ENCODE results near the gene ABCD1. TPM values are rescaled to one million over a fixed set of nuclear protein-coding genes. Genes with fewer than 3 reads are reported as not detected.
"Not testable (repeated sequence)": the region's sequence is repeated elsewhere in the genome, so short reads cannot be mapped to it uniquely, and the experiment has no call there.

ABCD1 gene
- total RNA-seq, result 10 to 100 TPM; 16.5 to 17.6 TPM

DNA sequence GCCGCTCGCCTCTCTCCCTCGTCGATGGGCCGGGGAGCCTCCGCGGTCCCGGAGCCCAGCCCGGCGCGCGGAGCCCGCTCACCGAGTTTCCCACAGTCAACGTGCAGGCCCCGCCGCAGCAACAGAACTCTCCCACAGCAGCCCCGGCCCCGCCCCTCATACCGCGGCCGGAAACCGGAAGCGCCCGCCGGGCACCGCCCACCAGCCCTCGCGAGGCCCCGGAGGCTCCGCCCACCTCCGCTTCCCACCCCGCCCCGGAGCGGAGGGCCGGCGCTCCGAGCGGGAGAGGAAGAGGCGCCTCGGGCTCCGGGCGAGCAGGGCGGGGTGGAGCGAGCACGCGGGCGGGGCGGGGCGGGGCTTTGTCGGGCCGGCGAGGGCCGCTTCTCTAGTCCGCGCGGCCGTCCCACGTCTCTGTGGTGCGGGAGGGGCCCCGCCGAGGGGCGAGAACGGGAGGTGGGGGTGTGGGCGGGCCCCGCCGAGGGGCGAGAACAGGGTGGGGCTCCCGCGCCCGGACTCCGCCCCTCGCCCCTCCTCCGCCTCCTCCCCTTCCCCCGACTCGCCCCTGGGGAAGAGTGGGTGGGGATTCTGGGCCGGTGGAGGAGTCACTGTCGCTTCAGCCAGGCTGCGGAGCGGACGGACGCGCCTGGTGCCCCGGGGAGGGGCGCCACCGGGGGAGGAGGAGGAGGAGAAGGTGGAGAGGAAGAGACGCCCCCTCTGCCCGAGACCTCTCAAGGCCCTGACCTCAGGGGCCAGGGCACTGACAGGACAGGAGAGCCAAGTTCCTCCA is at the start of gene ABCD1, which contains the start of gene BCAP31:
Gene ABCD1, plus strand, starts transcription at position 605 of the 787 bp plus-strand sequence. CDS start 411 bp downstream, outside the sequence.
Gene BCAP31, minus strand, starts transcription at position 136 of the 787 bp plus-strand sequence. CDS start 1,143 bp downstream, outside the sequence.
- Mint-ChIP-seq H3K4me3 (peak within 1 kb of the TSS; percentile 89), H3K27ac (peak within 1 kb of the TSS; percentile 84), H3K9me3 (no peaks in the 10 kb centered on the region), H3K27me3 (no peaks in the 10 kb centered on the region), H3K4me1 (peaks cover 29% of the 10 kb centered on the region), H3K36me3 (ENCODE audit: low read depth) (peaks cover 27% of the 10 kb centered on the region)
- DNase-seq, result peak; percentile 91
- POLR2A ChIA-PET, result no interaction called here
- CTCF ChIA-PET, result interaction anchor here (0.6 kb wide), 1 partner anchor 260 kb away, joined by 3 read pairs; no protein-coding TSS in a partner anchor

DNA sequence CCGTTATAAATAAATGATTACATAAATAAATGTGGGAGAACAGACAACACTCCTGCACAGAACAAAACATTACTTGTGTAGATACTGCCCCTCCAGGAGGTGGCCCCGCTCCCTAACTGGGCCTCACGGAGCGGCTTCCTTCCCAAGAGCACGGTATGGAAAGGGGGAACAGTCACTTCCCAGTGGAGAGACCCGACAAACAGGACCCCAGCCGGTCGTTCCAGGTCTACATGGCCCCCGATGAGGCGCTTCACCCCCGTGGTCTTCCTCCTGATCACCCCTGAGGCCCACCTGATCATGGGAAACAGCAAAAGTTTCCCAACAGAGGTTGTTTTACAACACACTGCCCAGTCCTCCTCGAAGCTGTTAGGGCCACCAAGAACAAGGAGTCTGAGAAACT is 43.5 kb upstream of the ABCD1 start:
- Mint-ChIP-seq H3K4me1 (no peaks in the 10 kb centered on the region), H3K4me3 (no peak overlapping the region), H3K36me3 (ENCODE audit: low read depth) (no peaks in the 10 kb centered on the region), H3K27ac (no peak overlapping the region), H3K27me3 (peaks cover 10% of the 10 kb centered on the region), H3K9me3 (no peaks in the 10 kb centered on the region)
- POLR2A ChIA-PET, result no interaction called here
- DNase-seq, result no peak
- CTCF ChIA-PET, result no interaction called here

DNA sequence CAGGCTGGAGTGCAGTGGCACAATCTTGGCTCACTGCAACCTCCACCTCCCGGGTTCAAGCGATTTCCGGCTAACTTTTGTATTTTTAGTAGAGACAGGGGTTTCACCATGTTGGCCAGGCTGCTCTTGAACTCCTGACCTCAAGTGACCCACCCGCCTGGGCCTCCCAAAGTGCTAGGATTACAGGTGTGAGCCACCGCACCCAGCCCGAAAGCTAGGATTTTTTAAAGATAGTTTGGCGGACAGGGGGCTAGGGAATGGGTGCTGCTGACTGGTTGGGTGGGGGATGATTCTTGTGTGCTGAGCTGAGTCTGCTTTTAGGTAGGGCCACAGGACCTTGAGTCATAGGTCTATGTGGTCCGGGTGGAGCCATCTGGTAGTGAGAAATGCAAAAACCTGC is 41.2 kb upstream of the ABCD1 start:
- not testable (repeated sequence) for H3K27ac Mint-ChIP-seq

DNA sequence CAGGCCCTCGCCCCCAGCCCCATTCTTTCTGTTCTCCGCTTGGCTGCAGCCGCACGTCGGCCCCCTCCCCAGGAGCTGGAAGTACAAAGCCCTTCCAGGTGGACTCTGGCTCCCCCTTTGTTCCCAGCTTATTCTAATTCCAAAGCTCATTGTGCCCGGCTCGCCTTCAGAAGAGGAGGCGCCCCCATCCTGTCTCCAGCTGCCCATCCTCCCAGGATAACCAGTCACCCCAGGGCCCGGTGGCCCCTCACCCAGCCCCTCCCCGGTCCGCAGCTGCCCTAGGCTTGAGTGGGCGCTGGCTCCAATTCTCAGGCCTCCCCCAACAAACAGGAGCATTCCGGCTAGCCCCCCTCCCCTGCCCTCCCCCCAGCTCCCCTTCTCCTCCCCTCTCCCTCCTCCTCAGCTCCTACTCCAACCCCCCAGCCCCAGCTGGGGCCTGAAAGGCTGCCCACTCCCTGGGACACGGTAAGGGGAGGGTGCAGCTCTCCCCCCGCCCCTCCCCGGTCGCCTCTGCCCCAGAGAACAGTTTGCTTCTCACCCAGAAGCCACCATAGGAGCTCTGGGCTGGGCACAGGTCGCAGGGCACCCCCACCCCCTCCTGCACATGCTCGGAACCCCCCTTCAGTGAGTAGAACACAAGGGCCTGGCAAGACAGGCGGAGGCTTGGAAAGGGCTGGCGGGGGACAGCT is 40.0 kb upstream of the ABCD1 start:
- ChIA-PET POLR2A (no interaction called here), CTCF (interaction anchor here (0.9 to 1.1 kb wide), 2 partner anchors 18 to 24 kb away, joined by 4 to 5 read pairs; no protein-coding TSS in a partner anchor)
- Mint-ChIP-seq H3K36me3 (ENCODE audit: low read depth) (no peaks in the 10 kb centered on the region), H3K4me3 (no peak overlapping the region), H3K4me1 (no peaks in the 10 kb centered on the region), H3K9me3 (no peaks in the 10 kb centered on the region), H3K27ac (no peak overlapping the region), H3K27me3 (peaks cover 14% of the 10 kb centered on the region)
- no peak for DNase-seq

More for the DNA sequence above, 41.2 kb upstream of the ABCD1 start:
- H3K36me3 Mint-ChIP-seq (ENCODE audit: low read depth); H3K9me3 Mint-ChIP-seq; H3K4me3 Mint-ChIP-seq; POLR2A ChIA-PET; DNase-seq; H3K4me1 Mint-ChIP-seq: not testable (repeated sequence)
- CTCF ChIA-PET, result interaction anchor here (1.1 kb wide), 1 partner anchor 25 kb away, joined by 4 read pairs; no protein-coding TSS in a partner anchor
- peaks cover 14% of the 10 kb centered on the region for H3K27me3 Mint-ChIP-seq

DNA sequence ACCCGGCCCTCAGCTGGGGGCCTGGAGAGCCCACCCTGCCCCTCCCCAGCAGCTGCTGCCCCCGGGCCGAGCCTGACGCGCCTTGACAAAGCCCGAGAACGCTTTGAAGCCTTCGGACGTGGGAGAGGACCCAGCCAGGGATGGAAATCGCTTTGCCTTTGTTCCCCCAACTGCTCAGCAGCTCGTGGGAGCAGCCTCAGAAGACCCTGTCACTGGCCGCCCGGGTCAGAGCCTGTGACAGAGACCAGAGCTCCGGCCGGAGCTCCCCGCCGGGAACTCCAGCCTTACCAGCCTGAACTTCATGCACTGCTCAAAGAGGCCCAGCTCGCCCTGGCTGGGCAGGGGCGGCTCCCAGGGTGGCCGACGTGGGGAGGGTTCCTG is 39.5 kb upstream of the ABCD1 start:
- H3K9me3 Mint-ChIP-seq, result no peaks in the 10 kb centered on the region
- ChIA-PET POLR2A (no interaction called here), CTCF (interaction anchor here (0.6 to 0.9 kb wide), 2 partner anchors 18 to 32 kb away, joined by 3 to 5 read pairs; no protein-coding TSS in a partner anchor)
- H3K27me3 Mint-ChIP-seq, result peaks cover 11% of the 10 kb centered on the region
- H3K4me3 Mint-ChIP-seq, result no peak overlapping the region
- H3K4me1 Mint-ChIP-seq, result no peaks in the 10 kb centered on the region
- H3K36me3 Mint-ChIP-seq (ENCODE audit: low read depth), result no peaks in the 10 kb centered on the region
- H3K27ac Mint-ChIP-seq, result no peak overlapping the region
- DNase-seq, result no peak

DNA sequence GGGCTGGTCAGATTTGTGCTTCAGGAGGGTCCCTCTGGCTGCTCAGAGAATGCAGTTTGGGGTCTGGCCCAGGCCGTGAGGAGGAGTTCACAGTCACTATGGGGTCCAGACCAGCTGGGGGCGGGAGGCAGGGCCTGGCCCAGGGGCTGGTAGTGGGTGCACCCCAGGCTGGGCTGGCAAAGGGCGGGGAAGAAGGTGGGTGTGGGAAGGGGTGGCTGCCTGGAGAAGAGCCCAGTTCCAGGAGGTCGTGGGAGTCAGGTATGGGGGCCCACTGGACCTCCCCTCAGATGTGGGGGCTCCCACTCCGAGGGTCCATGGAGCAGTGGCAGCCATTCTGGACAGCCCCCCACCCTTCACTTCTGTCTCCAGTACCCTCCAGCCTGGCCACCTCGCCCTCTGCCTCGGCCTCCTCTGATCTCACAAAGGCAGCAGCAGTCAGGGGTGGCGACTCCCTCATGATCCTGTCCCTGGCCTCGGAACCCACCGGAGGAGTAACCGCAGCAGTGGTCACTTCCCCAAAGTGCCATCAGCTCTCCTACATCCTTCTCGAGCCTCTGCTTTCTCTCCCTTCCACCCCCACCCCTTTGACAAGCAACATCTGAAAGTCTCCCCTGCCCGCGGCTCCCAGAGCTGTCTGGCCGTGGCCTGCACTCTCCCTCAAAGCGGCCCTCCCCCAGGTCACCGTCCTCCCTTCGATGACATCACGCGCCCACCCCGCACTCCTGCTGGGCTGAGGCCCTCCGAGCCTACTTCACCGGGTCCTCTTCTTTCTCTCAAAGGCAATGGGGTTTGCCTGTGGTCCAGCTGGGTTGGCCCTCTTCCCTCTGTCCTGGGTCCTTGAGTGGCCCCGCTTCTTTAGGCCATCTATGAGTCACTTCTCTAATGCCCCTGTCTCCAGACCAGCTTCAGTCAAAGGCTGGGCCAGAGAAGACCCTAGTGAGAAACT is 38.6 kb upstream of the ABCD1 start:
- no peak overlapping the region for H3K4me3 Mint-ChIP-seq

DNA sequence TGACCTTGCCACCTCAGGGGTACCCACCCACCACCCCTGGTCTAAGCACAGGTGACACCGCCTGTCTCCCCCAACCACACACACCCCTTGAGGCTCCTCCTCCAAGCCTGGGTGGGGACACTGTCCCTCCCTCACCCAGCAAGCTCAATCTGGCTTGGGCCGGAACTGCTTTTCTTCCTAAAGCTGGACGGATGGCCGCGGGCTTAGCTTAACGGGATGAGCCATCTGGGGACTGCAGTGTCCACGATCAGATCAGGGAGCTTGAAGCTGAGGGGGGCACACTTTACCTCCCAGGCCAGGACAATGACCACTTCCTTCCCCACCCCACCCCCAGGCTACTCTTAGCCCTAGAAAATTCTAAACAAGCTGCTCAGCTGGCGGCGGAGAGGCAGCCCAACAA is 37.9 kb upstream of the ABCD1 start:
- CTCF ChIA-PET, result interaction anchor here (1.0 kb wide), 1 partner anchor 18 kb away, joined by 4 read pairs; no protein-coding TSS in a partner anchor
- no peak for DNase-seq
- Mint-ChIP-seq H3K9me3 (no peaks in the 10 kb centered on the region), H3K4me1 (no peaks in the 10 kb centered on the region), H3K36me3 (ENCODE audit: low read depth) (no peaks in the 10 kb centered on the region), H3K27me3 (peaks cover 9% of the 10 kb centered on the region), H3K4me3 (no peak overlapping the region), H3K27ac (no peak overlapping the region)
- POLR2A ChIA-PET, result no interaction called here

More for the DNA sequence above, 38.6 kb upstream of the ABCD1 start:
- Mint-ChIP-seq H3K27ac (no peak overlapping the region), H3K9me3 (no peaks in the 10 kb centered on the region), H3K36me3 (ENCODE audit: low read depth) (no peaks in the 10 kb centered on the region), H3K27me3 (peaks cover 9% of the 10 kb centered on the region), H3K4me1 (no peaks in the 10 kb centered on the region)
- DNase-seq, result no peak
- ChIA-PET POLR2A (no interaction called here), CTCF (interaction anchor here (0.6 kb wide), 1 partner anchor 31 kb away, joined by 3 read pairs; no protein-coding TSS in a partner anchor)

DNA sequence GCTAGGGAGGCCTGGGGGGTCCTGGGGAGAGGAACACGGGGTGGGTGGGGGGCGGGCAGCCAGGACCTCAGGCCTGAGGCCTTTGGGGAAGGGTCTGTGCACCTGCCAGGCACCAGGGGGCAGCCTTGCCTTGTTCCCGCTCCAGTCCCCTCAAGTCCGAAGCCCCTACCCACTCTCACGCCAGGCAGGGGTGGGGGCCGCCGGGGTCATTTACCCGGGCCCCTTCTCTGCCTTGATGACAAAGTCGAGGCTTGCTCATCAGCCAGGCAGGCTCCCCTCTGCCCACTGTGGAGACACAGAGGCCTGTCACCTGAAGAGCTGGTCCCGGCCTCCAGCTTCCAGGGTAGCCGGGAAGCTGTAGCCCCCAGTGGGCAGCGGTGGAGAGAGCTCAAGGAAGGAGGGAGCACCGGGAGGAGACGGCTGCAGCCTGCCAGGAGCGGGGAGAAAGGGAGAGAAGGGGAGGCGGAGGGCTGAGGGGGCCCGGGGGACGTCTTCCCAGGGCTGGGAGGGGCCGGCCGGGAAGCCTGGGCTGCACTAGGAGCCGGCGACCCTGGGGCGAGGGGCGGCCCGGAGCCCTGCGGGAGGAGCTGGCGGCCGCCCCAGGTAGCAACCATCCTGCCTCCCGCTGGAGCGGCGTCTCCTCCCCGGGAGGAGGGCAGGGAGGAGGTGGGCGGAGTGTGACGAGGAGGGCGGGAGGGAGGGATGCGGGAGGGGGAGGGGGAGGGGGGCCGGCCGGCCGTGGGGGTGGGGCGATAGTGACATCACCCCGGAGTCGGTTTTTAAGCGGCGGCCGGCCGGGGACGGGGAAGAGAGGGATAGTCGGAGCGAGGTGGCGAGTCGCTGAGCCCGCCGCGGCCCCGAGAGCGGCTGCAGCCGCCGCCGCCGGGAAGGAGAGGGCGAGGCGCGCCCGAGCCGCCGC is 37.3 kb upstream of the ABCD1 start, which contains the start of gene SLC6A8:
Gene SLC6A8, plus strand, starts transcription at position 806 of the 919 bp plus-strand sequence. CDS start 649 bp downstream, outside the sequence.
- Mint-ChIP-seq H3K9me3 (no peaks in the 10 kb centered on the region), H3K27me3 (peaks cover 9% of the 10 kb centered on the region), H3K36me3 (ENCODE audit: low read depth) (no peaks in the 10 kb centered on the region), H3K4me1 (no peaks in the 10 kb centered on the region), H3K4me3 (peak within 1 kb of the TSS; percentile 58), H3K27ac (no peak within 1 kb of the TSS)
- POLR2A ChIA-PET, result no interaction called here
- CTCF ChIA-PET, result interaction anchor here (1.0 kb wide), 1 partner anchor 18 kb away, joined by 4 read pairs; no protein-coding TSS in a partner anchor
- peak; percentile 39 for DNase-seq

DNA sequence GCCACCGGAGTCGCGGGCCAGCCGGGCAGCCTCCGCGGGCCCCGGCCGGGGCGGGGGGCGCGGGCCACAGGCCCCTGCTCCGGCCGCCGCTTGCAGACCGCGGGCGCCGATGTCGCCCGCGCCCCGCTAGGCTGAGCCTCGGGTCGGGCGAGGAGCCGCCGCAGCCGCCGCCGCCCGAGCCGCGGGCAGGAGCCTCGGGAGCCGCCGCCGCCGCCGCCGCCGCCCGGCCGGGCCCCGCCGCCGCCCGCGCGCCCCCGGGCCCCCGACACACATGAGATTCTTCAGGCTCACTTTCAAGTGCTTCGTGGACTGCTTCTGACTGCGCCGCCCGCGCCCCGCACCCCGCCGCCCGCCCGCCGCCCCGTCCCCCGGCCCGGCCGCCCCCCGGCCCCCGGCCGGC is 36.6 kb upstream of the ABCD1 start:
- Mint-ChIP-seq H3K4me1 (no peaks in the 10 kb centered on the region), H3K27me3 (peaks cover 9% of the 10 kb centered on the region), H3K36me3 (ENCODE audit: low read depth) (no peaks in the 10 kb centered on the region), H3K4me3 (no peak overlapping the region), H3K27ac (no peak overlapping the region), H3K9me3 (no peaks in the 10 kb centered on the region)
- CTCF ChIA-PET, result no interaction called here
- no peak for DNase-seq
- POLR2A ChIA-PET, result no interaction called here

DNA sequence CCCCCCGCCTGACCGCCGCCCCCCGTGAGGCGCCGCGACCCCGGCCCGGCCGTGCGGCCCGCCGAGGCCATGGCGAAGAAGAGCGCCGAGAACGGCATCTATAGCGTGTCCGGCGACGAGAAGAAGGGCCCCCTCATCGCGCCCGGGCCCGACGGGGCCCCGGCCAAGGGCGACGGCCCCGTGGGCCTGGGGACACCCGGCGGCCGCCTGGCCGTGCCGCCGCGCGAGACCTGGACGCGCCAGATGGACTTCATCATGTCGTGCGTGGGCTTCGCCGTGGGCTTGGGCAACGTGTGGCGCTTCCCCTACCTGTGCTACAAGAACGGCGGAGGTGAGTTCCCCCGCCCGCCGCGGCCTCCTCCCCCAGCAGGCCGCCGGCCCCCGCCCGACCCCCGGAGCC is 36.1 kb upstream of the ABCD1 start:
- POLR2A ChIA-PET, result no interaction called here
- Mint-ChIP-seq H3K27ac (no peak overlapping the region), H3K36me3 (ENCODE audit: low read depth) (no peaks in the 10 kb centered on the region), H3K27me3 (peaks cover 9% of the 10 kb centered on the region), H3K4me3 (no peak overlapping the region), H3K9me3 (no peaks in the 10 kb centered on the region), H3K4me1 (no peaks in the 10 kb centered on the region)
- DNase-seq, result no peak
- CTCF ChIA-PET, result no interaction called here

DNA sequence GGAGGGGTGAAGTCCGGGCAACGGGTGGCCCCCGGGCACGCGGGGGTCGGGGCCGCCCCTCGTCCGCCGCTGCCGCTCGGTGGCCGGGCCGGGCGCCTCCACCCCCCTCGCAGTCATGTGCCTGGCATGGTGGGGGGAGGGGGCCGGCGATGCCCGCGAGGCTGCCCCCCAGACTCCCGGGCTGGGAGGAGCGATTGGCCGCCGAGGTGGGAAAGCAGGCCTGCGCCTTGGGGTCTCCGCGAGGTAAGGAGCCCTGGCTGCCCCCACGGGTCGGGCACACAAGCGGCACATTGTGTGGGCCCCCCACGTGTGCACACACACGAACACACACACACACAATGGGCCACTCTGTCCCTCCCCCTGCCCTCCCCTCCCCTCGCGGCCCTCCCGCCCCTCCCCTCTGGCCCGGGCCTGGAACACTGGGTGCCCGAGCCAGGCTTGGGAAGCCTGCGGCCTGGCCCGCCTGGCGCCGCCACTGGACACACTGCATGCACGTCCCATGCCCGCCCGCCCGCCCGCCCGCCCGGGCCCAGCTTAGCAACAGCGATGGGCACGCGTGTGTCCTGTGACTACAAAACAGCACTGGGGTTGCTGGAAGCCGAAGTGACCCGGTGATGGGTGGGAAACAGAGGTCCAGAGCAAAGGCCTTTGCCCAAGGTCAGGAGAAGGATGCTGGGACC is 35.6 kb upstream of the ABCD1 start:
- no peak for DNase-seq
- H3K4me1 Mint-ChIP-seq, result no peaks in the 10 kb centered on the region

More for the DNA sequence above, 35.6 kb upstream of the ABCD1 start:
- H3K27me3 Mint-ChIP-seq, result peaks cover 6% of the 10 kb centered on the region
- H3K4me3 Mint-ChIP-seq, result no peak overlapping the region
- ChIA-PET CTCF (no interaction called here), POLR2A (no interaction called here)
- no peaks in the 10 kb centered on the region for H3K9me3 Mint-ChIP-seq
- H3K27ac Mint-ChIP-seq, result no peak overlapping the region
- H3K36me3 Mint-ChIP-seq (ENCODE audit: low read depth), result no peaks in the 10 kb centered on the region

Data from activated CD4-positive, alpha-beta memory T cell treated with anti-CD3 and anti-CD28 coated beads, Interleukin-2, amount 10 ng/mL, durations not matched to agents 7 days and 5 days (primary cell).